HepG2 (cell line): ENCODE measurements around the gene SLC6A8. TPM values are rescaled to one million over a fixed set of nuclear protein-coding genes. Genes with fewer than 3 reads are reported as not detected.
A peak's percentile ranks its signal among the peaks of the same experiment; 100 is the strongest.

Experiments used
- ATM ChIP-seq: fragments of 450-650 bp; IDR thresholded peaks from 2 replicates; pipeline ENCODE4 v1.7.1; 2017; ENCODE audit warnings: mild to moderate bottlenecking, borderline replicate concordance
- HMG20A ChIP-seq: IDR thresholded peaks from 2 replicates; pipeline ENCODE4 v1.6.1; 2016; ENCODE audit warnings: borderline replicate concordance
- HOXA5 ChIP-seq: sonication (generic); formaldehyde crosslinking; IDR thresholded peaks from 2 replicates; pipeline ENCODE4 v1.4.0; 2020; ENCODE audit warnings: missing genetic modification reagents
- MYC ChIP-seq: sonication (generic); formaldehyde crosslinking; IDR thresholded peaks from 2 replicates; pipeline ENCODE4 v1.9.0; 2021; ENCODE audit warnings: missing genetic modification reagents, borderline replicate concordance
- NCOA2 ChIP-seq: sonication (generic); formaldehyde crosslinking; IDR thresholded peaks from 2 replicates; pipeline ENCODE4 v1.8.0; 2022; ENCODE audit warnings: inconsistent platforms
- SKI ChIP-seq: fragments of 450-650 bp; IDR thresholded peaks from one replicate; pipeline ENCODE4 v1.6.1; 2018; ENCODE audit warnings: mild to moderate bottlenecking; ENCODE audit not compliant: partially characterized antibody
- YEATS4 ChIP-seq: sonication (generic); formaldehyde crosslinking; IDR thresholded peaks from 2 replicates; pipeline ENCODE4 v1.4.0; 2020; ENCODE audit warnings: missing genetic modification reagents, borderline replicate concordance
- ZKSCAN8 ChIP-seq: IDR thresholded peaks from 2 replicates; pipeline ENCODE4 v1.6.1; 2016; ENCODE audit warnings: borderline replicate concordance, missing genetic modification reagents, missing compliant biosample characterization
- ZNF234 ChIP-seq: sonication (generic); formaldehyde crosslinking; conservative IDR thresholded peaks from 2 replicates; pipeline ENCODE4 v1.5.1; 2020; ENCODE audit warnings: mild to moderate bottlenecking, missing genetic modification reagents
- ZNF318 ChIP-seq: sonication (generic); formaldehyde crosslinking; IDR thresholded peaks from 2 replicates; pipeline ENCODE4 v1.4.0; 2020; ENCODE audit warnings: mild to moderate bottlenecking, missing genetic modification reagents
- ZNF34 ChIP-seq: sonication (generic); formaldehyde crosslinking; IDR thresholded peaks from 2 replicates; pipeline ENCODE4 v1.4.0; 2020; ENCODE audit warnings: mild to moderate bottlenecking, missing genetic modification reagents, borderline replicate concordance
- polyA plus RNA-seq, 8 experiments: library from polyadenylated mRNA; depleted of rRNA in 3 of 8; stranded (reverse) in 7 of 8; unstranded in 1 of 8; fragments of >200 nt; fragmentation: Illumina TruSeq in 4 of 8; extraction: Trizol in 4 of 8; gene quantifications; 2 replicates each; pipeline versions ENCODE4 v1.2.1 to v1.2.3, GENCODE V29; 2011 to 2016; ENCODE audit warnings: low read depth in 4 of 8, missing spikeins in 1 of 8, mixed read lengths in 1 of 8; ENCODE audit not compliant: insufficient read depth in 1 of 8
- total RNA-seq, 5 experiments: library from RNA; depleted of rRNA; stranded (reverse); fragments of >200 nt; fragmentation: Illumina TruSeq; extraction: Trizol; gene quantifications; 2 replicates each; pipeline ENCODE4 v1.2.3, GENCODE V29; 2016; ENCODE audit warnings: low read depth in 1 of 5
- TF ChIP-seq, protein P1 (sequence below): sonication (generic); formaldehyde crosslinking; IDR thresholded peaks from 2 replicates; pipeline ENCODE4 v1.5.1; 2020; ENCODE audit warnings: mild to moderate bottlenecking, missing genetic modification reagents
- TF ChIP-seq, protein P2 (sequence below): IDR thresholded peaks from 2 replicates; pipeline ENCODE4 v1.6.1; 2016; ENCODE audit warnings: control low read depth
- TF ChIP-seq, protein P3 (sequence below): IDR thresholded peaks from 2 replicates; pipeline ENCODE4 v1.6.1; 2016; ENCODE audit warnings: missing biosample characterization, missing genetic modification reagents, low read depth

The SLC6A8 gene
- total and polyA plus RNA-seq, 2 of the 13 experiments (the other 11 are each of a cell fraction or from before 2014, with no cell fraction given), result 13.9 to 176 TPM

DNA sequence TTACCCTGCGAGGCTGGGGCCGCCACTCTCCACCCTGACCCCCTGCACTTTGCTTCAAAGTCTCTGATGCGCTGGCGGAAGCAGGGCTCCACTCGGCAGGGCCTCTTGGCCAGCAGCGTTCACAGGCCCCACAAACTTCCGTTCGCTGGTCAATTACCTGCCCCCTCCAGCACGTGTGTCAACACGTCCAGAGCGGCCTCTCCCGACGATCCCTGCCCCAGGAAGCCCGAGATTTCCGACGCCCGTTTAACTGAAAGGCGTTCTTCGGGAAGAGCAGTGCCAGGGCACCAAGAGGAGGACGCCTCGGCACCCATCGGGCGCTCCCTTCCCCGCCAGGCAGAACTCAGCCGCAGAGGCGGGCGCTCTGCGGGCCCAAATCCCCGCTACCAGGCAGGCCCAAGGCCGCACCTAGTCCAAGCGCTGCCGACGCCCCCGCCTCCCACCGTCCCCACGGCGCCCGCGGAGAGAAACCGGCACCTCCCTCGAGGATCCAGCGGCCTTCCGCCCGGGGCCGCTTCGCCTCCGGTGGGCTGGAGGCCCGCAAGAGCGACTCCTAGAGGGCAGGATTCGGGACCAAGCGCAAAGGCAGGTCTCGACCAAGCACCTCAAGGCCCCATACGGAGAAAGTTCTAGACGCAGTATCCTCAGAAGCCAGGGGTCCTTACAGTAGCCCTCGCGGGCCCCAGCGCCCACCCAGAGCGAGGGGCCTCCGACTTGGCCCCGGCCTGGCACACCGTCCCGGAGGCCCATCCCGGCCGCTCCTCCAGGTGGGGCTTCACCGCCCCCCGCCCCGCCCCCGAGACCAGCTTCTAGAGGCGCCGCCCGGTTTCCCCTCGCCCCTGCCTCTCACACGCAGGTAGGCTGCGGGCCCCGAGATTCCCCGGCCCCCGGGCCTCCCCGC lies 35.9 kb downstream of the SLC6A8 start (continued):
- TF ChIP-seq, protein P1, sequence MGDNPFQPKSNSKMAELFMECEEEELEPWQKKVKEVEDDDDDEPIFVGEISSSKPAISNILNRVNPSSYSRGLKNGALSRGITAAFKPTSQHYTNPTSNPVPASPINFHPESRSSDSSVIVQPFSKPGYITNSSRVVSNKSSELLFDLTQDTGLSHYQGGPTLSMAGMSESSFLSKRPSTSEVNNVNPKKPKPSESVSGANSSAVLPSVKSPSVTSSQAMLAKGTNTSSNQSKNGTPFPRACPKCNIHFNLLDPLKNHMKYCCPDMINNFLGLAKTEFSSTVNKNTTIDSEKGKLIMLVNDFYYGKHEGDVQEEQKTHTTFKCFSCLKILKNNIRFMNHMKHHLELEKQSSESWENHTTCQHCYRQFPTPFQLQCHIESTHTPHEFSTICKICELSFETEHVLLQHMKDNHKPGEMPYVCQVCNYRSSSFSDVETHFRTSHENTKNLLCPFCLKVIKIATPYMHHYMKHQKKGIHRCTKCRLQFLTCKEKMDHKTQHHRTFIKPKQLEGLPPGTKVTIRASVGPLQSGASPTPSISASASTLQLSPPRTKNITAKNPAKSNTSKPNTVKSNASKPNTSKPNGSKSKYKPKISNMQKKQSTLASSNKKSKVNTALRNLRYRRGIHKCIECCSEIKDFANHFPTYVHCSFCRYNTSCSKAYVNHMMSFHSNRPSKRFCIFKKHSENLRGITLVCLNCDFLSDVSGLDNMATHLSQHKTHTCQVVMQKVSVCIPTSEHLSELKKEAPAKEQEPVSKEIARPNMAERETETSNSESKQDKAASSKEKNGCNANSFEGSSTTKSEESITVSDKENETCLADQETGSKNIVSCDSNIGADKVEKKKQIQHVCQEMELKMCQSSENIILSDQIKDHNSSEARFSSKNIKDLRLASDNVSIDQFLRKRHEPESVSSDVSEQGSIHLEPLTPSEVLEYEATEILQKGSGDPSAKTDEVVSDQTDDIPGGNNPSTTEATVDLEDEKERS, result no peak
- TF ChIP-seq ATM (no peak), ZNF234 (CRISPR knock-in tag) (no peak), NCOA2 (CRISPR knock-in tag) (0 out of 2 replicates have a peak, but pooled peaks have one; percentile 39), ZKSCAN8 (CRISPR knock-in tag) (no peak), YEATS4 (CRISPR knock-in tag) (0 out of 2 replicates have a peak, but pooled peaks have one; percentile 15), HOXA5 (CRISPR knock-in tag) (no peak), SKI (no peak), ZNF34 (CRISPR knock-in tag) (no peak), ZNF318 (CRISPR knock-in tag) (no peak), MYC (peak; percentile 83), HMG20A (CRISPR knock-in tag) (no peak)
- TF ChIP-seq, protein P2, sequence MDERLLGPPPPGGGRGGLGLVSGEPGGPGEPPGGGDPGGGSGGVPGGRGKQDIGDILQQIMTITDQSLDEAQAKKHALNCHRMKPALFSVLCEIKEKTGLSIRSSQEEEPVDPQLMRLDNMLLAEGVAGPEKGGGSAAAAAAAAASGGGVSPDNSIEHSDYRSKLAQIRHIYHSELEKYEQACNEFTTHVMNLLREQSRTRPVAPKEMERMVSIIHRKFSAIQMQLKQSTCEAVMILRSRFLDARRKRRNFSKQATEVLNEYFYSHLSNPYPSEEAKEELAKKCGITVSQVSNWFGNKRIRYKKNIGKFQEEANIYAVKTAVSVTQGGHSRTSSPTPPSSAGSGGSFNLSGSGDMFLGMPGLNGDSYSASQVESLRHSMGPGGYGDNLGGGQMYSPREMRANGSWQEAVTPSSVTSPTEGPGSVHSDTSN, result no peak
- TF ChIP-seq, protein P3, sequence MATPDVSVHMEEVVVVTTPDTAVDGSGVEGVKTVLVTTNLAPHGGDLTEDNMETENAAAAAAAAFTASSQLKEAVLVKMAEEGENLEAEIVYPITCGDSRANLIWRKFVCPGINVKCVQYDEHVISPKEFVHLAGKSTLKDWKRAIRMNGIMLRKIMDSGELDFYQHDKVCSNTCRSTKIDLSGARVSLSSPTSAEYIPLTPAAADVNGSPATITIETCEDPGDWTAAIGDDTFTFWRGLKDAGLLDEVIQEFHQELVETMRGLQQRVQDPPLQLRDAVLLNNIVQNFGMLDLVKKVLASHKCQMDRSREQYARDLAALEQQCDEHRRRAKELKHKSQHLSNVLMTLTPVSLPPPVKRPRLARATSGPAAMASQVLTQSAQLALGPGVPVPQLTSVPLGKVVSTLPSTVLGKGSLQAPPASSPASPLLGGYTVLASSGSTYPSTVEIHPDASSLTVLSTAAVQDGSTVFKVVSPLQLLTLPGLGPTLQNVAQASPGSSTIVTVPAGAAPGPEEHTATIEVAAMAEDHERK (CRISPR knock-in tag), result no peak
